ENCODE data around the gene CSNK2A3.

DNA sequence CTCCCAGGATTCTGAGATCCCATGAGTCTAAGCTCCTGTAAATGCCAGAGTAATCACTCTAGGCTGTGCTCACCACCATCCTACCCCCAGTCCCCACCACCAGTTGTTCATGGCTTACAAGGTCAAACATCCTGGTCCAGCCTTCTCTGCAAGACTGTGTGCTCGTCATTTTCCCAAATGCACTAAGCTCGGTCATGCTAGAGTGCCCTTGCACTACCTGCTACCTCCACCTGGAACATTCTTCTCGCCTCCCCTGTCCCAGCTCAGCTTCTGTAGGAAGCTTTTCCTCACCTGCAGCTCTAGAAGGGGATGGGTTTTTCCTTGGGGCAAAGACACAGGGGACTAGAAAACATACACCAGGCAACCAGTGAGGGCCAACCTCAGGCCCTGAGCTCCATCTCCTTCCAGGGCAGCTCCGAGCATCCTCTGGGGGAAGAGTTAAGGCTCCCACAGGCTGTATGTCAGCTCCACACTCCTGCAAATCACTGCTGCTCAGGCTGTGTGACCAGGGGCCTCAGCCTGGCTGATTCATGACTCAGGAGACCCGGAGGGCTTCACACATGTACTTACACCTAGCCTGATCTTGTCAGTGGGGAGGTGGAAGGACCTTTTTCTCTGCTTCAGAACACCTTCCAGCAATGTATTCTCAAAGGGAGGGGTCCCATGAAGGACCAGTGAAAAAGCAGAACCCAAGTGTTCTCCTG lies 37.2 kb upstream of the CSNK2A3 start:
- no peak for TF ChIP-seq HDAC2 (IDR thresholded peaks at IDR 0.05)
- TF ChIP-seq, protein P1, sequence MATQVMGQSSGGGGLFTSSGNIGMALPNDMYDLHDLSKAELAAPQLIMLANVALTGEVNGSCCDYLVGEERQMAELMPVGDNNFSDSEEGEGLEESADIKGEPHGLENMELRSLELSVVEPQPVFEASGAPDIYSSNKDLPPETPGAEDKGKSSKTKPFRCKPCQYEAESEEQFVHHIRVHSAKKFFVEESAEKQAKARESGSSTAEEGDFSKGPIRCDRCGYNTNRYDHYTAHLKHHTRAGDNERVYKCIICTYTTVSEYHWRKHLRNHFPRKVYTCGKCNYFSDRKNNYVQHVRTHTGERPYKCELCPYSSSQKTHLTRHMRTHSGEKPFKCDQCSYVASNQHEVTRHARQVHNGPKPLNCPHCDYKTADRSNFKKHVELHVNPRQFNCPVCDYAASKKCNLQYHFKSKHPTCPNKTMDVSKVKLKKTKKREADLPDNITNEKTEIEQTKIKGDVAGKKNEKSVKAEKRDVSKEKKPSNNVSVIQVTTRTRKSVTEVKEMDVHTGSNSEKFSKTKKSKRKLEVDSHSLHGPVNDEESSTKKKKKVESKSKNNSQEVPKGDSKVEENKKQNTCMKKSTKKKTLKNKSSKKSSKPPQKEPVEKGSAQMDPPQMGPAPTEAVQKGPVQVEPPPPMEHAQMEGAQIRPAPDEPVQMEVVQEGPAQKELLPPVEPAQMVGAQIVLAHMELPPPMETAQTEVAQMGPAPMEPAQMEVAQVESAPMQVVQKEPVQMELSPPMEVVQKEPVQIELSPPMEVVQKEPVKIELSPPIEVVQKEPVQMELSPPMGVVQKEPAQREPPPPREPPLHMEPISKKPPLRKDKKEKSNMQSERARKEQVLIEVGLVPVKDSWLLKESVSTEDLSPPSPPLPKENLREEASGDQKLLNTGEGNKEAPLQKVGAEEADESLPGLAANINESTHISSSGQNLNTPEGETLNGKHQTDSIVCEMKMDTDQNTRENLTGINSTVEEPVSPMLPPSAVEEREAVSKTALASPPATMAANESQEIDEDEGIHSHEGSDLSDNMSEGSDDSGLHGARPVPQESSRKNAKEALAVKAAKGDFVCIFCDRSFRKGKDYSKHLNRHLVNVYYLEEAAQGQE (IDR thresholded peaks at IDR 0.05; ENCODE audit: low read depth, low read length), result no peak
- TF ChIP-seq CHD4 (IDR thresholded peaks at IDR 0.05), result no peak

All from GM12878 (cell line).